GM21390 (cell line): ENCODE measurements around the gene CYREN.
"Not testable (repeated sequence)": the region's sequence is repeated elsewhere in the genome, so short reads cannot be mapped to it uniquely, and the experiment has no call there.

Source experiments
- ATAC-seq: cut with Tn5 transposase; IDR thresholded peaks from one replicate; pipeline ENCODE4 v1.9.1; 2021; ENCODE audit not compliant: unreplicated experiment

The CYREN gene

DNA sequence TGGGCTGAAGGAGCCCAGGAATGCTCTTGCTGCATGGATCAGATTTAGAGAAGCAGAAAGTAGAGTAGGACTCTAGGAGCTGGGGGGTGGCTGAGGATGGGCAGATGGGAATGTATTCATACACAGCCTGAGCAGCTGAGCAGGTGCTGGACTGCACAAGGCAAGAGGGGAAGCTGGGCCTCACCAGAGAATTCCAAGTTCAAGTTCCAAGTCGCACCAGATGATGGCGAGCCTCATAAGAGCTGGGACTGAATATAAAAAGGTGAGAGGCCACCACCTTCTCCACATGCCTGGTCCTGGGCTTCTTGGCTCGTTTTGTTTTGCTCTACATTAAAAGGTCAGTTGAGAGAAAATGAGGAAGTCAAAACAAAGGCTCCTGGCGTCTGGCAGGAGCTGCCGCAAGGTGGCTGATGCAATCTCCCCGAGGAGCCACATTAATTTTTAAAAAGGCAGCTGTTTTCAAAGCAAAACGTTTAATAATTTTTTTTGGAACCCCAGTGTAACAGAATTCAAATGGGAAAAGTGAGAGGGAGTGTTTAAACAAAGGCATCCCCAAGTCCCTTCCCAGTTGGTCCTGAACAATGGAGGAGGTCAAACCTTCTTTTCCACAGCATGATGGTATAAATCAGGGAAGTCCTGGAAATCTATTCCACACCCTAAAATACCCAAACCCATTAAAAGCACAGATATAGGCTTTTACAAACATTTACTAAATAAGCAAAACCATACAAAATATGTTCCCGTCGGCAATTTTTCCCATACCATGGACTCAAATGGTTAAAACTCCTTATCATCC lies 9.5 kb downstream of the CYREN start:
- ATAC-seq: no peak

DNA sequence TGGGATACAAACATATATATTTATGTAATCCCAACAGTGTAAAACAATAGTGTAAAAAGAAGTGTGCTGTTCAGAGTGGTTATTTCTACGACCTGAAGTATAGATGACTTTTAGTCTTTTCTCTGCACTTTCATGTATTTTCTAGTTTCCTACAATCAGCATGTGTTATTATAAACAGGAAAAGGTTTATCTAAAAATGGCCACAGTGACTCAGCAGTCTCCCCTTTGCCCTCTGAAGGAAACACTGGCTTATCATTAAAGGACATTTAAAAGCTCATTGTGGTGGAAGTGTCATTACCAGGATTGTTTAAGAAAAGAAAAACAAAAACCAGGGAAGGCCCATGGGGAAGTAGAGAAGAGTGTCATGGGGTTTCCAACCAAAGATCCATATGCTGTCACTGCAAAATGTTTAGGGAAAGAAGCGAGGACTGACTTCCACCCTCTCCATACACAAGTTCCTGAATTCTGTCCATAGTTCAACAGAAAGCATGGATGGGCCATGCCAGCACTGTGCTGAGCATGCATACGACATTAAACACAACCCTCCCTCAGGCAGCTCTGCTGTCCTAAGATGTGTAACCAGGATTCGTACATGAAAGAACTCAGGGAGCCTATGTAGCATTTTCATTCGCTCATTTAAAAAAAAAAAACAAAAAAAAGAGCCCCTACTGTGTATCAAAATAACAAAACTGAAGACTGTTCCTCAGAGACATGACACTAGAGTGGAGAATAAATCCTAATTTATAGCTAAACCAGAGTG lies 10.2 kb downstream of the CYREN start:
- peak; percentile 55 for ATAC-seq

DNA sequence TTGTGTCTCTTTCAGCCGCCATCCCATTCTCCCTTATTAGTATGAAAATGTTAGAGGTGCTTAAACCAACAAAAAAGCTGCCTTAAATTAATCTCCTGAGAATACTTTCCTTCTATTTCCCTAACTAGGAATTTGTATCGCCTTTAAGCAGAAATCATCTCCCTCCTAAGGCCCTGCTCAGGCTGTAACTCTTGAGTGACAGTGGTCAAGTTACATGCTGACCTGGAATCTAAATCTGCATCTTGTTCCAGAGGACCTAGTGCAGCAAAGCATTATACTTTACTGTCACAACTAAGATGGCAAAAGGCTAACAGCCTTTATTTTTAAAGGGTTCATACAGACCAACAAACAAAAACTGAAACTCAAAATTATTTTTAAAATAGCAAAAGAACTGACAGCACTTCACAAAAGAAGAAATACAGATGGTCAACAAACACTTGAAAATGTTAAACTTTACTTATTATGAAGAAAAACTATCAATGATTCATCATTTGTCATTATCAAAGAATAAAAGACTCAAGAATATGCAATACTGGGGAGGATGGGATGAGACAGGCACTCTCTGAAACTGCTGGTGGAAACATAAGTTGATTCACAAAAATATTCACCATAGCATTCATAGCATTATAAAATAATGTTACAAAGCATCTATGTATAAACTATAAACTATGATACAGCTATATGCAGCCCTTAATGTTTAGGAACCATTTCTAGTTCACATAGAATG lies 11.0 kb downstream of the CYREN start:
- ATAC-seq: no peak

DNA sequence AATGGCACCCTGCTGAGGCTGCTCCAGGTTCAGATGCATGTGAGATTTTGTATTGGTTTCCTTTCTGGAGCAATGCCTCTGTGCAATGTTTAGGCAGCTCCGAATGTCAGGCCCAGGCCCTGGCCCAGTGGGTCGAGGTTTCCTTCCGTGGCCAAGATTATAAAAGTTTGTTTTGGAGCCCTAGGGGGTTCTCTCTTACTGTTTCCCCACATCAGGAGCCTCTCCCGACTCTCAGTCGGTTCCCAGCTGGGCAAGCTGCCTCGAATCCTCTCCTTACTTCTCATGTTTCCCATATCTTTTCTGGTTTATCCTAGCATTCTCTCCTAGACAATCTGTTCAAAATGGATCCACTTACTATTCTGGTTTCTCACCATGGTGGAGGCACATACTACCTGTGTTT lies 11.6 kb downstream of the CYREN start:
- no peak for ATAC-seq

DNA sequence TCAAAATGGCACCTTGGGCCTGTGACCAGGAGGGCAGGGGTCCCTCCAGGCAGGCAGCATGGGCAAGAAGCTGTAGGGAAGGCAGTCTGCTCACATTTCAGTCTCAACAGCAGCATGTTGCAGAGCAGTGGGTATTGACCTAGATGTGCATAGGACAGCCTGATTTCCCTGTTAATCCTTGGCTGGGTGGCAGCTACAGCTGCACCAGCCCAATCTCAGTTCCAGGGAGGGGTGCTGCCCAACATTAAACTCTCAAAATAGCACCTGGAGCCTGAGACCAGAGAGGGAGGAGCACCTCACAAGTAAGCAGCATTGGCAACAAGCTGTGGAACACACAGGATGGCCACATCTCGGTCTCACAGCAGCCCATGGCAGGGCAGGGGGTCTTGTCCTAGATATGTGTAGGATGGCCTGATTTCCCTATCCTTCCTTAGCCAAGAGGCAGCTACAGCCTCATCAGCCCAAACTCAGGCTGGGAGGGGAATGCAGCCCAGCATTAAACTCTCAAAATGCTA lies 12.3 kb downstream of the CYREN start:
- ATAC-seq: no peak

DNA sequence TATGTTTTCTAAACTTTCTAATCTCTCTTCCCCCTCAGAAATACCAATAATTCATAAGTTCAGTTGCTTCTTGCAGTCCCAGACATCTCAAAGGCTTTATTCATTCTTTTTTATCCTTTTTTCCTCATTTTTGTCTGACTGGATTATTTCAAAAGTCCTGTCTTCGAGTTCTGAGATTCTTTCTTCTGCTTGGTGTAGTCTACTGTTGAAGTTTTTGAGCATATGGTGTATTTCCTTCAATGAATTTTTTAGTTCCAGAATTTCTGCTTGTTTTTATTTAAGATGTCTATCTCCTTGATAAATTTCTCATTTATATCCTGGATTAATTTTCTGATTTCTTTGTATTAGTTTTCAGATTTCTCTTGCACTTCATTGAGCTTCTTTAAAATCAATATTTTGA lies 14.2 kb downstream of the CYREN start:
- no peak for ATAC-seq

DNA sequence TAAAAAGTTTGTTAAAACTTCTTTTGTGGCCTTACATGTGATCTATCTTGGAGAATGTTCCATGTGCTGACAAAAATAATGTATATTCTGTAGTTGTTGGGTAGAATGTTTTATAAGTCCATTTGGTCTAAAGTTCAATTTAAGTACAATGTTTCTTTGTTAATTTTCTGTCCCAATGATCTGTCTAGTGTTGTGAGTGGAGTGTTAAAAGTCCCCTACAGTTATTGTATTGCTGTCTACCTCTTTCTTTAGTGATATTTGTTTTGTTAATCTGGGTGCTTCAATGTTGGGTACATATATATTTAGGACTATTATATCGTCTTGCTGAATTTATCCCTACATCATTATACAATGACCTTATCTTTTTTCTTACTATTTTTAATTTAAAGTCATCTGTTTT lies 15.8 kb downstream of the CYREN start:
- ATAC-seq: no peak

DNA sequence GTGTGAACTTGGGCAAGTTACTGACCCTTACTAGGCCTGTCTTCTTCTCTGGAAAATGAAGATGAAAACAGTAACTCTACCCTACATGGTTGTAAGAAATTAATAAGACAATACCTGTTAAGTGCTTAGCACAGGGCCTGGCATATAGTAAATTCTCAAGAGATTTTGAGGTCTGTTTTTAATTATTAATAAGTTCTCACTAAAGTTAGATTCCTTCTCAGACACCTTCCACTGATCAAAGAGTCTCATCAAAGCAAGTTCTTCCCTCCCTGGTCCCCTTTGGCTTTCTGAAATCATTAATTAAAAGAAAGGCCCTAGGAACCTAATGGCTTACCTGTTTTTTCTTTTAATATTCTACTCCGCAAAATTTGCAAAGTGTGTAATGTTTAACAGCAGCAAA lies 18.1 kb downstream of the CYREN start:
- ATAC-seq: no peak

DNA sequence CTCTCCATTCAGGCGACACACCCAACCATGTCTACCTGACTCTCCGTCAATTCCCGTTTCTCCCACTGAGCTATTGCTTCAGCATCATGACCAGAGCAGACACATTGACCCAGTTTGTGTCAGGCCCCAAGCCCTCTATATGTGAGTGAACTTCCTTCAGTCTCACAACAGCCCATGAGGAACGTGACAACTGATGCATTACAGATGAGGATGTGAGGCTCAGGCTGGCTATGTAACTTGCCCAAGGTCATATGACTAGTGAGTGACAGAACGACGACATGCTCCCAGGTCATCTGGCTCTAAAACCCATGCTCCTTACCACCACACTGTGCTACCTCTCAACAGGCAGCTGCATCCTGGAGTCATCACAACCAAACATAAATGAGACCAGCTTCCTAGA lies 19.0 kb downstream of the CYREN start:
- ATAC-seq: no peak

DNA sequence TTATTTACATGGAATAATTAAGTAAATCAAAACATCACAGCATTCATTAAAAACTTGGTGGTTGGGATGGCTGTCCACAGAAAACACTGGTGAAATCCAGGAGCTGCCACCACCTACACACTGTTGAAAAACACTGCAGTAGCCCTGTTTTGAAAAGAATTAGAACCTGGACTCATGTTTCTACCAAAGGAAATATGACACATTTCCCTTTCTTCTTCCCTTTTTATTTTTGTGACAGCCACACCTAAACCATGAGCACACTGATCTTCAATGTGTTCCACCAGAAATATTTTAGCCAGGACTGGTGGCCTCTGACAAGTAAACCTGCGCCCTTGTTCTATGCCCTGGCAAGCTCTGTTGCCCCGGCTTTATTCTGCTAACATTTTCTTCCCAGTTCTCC lies 19.4 kb downstream of the CYREN start:
- ATAC-seq: no peak

DNA sequence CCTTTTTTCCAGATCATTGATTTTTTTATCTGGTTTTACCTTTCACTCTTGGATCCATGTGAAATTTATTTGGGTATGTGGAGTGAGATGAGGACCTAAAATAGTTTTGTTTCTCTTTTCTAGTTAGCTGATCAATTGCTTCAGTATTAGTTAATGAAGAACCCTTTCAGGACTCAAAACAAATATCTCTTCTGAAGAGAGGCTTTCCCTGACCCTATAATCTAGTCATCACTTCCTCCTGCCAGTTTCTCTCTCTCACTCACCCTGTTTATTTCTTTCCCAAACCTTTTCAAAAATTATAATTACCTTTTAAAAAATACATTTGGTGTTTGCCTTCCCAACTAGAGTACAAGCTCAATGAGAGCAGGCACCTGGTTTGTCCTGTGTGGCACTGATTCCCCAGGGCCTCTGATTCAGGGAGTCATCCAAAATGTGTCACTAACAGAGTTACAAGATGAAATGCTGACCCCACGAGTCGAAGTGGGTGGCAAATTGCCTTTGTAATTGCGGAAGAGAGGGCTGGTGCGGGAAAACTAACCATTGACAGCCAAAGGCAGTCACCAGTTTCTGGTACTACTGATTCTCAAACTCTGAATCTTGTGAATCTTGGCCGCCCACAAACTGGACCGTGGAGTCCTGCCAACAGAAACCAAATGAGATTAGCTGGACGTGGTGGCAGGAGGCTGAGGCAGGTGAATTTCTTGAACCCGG lies 20.3 kb downstream of the CYREN start:
- no peak for ATAC-seq

DNA sequence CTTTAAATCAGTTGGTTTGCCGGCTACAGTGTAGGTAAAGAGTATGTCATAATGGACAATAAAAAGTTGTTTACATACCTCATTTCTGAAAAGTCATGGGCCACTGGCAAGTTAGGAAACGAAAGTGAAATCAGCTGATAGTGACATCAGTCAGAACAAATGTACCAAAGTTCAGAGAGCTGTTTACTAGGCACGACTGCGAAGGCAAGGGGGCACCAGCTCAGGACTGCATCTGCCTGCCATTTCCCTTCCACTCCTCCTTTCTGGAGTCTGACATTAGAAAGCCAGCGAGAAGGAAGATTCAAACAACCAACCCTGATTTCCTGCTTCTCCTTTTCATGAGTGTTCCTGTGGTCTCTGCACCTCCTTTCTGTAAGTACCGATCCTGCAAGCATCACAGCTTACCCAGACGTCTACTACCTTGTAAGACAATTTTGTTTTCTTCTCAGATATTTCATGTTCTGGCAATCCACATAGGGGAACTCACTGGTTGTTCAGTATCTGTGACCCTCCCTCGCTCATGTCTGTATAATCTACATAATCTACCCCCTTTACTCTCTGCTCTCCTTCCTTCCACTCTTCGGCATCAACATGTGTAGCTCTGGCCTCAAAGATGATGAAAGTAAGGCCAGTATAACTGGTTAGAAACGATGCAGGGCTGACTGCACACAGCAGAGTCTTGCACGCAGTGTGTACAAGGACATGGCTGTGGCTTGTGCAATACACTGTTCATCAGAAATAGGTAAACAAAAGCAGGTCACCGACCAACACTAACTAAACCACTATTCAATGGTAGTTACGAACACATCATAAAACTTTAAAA lies 22.4 kb downstream of the CYREN start, which contains the start of gene TMEM140:
TMEM140 (plus strand) TSS at position 174 of the 823 bp plus-strand sequence. CDS start 16,370 bp downstream, outside the sequence.
- peak; percentile 71 for ATAC-seq

DNA sequence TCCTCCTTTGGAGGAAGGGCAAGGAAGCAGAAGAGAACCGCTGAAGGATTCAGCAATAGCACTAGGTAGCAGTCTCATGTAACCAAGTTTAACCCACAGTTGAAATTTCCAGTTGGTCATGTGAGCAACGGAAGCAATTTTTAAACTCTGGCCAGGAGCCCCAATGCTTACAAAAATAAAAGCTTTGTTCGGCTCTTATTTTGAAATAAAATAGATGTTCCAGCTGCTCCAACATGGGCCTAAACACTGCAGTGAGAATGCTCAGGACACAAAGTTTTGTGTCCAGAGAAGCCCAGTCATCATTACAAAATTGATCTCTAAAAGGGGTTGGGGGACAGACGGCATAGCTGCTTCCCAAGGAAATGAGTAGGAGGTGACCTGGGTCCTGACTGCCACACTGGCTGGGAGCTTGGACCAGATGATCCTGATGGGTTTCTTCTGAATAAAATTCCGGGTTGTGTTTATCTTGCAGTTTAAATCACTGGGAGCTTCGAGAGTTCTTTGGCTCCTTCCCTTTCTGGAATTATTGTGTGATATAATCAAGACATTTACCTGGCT lies 23.1 kb downstream of the CYREN start:
- no peak for ATAC-seq

DNA sequence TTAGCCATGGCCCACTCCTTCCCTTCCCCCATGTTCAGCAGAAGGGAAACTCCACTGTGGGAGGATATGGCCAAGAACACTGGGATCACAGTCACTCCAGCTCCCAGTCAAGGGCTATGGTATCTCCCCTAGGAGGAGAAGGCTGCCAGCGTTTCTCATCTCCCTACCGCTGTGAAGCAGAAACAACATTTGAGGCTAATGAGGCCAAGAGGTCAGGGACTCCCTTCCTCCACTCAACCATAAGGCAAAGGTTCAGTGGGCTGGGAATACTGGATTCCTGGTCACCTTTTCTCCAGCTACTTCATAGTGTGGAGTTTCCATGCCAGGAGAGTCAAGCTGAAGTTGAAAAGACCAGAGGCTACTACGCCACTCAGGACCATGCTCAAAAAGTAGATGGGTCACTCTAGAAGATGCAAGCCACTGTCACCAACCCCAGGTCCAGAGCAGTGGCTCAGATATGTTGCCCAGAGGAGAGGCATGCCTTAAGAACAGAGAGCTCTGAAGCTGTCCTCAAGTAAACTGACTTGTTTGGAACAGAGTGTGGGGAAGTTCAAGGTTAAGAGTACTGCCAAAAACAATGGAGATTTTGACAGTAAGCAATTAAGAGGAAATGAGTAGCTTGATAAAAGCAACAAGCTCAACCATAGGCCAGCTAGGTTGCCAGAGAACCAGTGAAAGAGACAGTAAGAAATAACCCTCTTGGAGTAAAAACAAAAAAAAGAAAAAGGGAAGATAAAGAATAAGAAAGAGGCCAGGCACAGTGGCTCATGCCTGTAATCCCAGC lies 26.4 kb downstream of the CYREN start:
- no peak for ATAC-seq

DNA sequence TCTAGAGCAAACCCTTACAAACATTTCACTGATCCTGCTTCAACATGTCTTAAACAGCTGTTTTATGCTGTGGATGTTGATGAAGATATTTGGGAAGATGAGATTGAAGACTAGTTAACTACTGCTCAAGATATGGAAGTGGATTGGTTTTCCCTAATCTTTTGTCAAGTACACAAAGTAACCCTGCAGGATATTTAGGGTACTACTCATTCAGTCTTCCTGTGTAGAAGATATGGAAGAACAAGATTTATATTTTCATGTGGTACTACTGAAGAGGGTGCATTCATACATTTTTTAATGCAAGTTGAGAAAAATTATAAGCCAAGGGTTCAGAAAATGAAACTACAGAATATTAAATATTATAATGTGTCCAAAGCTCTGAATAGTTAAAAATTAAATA lies 40.9 kb downstream of the CYREN start:
- ATAC-seq: no peak

DNA sequence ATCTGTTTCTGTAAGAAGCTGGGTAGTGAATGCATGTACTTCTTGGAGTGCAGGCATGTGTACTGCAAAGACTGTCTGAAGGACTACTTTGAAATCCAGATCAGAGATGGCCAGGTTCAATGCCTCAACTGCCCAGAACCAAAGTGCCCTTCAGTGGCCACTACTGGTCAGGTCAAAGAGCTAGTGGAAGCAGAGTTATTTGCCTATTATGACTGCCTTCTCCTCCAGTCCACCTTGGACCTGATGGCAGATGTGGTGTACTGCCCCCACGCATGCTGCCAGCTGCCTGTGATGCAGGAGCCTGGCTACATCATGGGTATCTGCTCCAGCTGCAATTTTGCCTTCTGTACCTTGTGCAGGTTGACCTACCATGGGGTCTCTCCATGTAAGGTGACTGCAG lies 41.6 kb downstream of the CYREN start:
- ATAC-seq: no peak

DNA sequence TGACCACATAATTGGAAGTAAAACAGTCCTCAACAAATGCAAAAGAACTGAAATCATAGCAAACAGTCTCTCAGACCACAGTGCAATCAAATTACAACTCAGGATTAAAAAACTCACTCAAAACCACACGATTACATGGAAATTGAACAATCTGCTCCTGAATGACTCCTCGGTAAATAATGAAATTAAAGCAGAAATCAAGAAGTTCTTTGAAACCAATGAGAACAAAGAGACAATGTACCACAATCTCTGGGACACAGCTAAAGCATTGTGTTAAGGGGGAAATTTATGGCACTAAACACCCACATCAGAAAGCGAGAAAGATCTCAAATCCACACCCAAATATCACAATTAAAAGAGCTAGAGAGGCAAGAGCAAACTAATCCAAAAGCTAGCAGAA lies 45.9 kb downstream of the CYREN start:
- not testable (repeated sequence) for ATAC-seq

DNA sequence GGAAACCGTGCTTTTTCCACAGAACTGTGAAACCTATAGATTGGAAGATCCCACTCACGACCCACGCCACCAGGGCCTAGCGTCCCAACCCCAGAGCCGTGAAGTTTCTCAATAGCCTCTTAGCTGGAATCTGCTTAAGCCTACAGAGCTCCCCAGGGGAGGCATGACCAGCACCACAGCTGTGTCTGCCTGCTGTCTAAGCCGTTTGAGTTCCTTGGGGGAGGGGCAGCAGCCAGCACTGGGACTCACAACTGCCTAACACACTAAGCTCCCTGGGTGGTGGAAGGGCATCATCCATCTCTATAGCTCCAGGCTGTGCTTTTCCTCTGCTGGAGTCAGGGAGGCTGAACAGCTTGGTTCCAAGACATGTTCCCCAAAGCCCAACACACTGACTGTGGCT lies 48.6 kb downstream of the CYREN start:
- no peak for ATAC-seq

DNA sequence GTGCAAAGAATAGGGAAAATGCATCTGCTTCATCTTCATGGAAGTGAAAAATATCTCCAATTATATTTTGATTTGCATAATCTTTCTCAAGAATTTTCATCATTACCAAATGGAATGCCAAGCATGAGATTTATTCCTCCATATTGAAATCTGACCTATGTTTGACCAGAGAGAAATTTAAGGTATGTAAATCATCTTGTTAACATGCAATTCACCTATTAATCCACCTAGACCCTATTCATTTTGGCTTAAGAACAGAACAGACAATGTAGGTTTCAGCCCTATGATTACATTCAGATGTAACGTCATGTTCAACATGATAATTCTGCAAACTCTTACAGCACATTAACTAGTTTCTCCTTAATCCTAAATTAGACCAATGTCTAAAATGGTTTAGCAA lies 53.4 kb downstream of the CYREN start:
- ATAC-seq: no peak
